Measurements from ENCODE around the gene UBE4B. TPM values are rescaled to one million over a fixed set of nuclear protein-coding genes. Genes with fewer than 3 reads are reported as not detected.

UBE4B gene
- total and polyA plus RNA-seq, 2 experiments from 2014 or later, result 18.7 to 41.1 TPM

DNA sequence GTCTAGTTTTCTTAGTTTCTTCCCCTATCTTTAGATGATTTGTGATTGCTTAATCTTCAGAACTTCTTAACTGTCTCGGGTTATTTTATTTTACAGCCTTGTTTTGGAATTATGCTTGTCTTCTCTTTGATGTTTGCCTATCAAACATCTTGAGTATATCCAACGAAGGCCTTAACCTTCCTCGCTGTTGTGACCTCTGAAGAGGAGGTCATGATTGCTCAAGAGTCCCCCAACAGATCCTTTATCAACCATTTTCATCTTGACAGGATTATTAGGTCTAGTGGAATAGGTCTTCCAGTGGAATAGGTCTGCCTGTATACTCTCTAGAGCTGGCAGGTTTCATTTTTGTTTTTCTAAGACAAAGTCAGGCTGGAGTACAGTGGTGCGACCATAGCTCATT is 45.7 kb downstream of the UBE4B start:
- WGBS (ENCODE audit: low lambda C conversion rate, missing lambda C conversion rate), result 45% methylated on average over 4 of the region's 4 CpGs
- Histone ChIP-seq H3K79me2 (peaks cover 64% of the 10 kb centered on the region), H3K36me3 (replicated peaks; ENCODE audit: insufficient read depth, low read depth) (peaks cover 4% of the 10 kb centered on the region), H3K27me3 (no peaks in the 10 kb centered on the region), H3K4me2 (no peak overlapping the region), H2AFZ (no peak overlapping the region), H3K9me3 (ENCODE audit: low read depth) (no peaks in the 10 kb centered on the region), H3K4me1 (ENCODE audit: insufficient read depth) (peaks cover 9% of the 10 kb centered on the region), H4K20me1 (ENCODE audit: insufficient read depth, poor library complexity, severe bottlenecking) (peaks cover 7% of the 10 kb centered on the region), H3K9me2 (replicated peaks; ENCODE audit: insufficient read depth) (no peaks in the 10 kb centered on the region), H3K4me3 (no peak overlapping the region), H3K27ac (no peak overlapping the region)
- DNase-seq (ENCODE audit: low spot score), result no peak
- TF ChIP-seq EZH2phosphoT487 (IDR thresholded peaks at IDR 0.05; ENCODE audit: low read depth, severe bottlenecking, unreplicated experiment), result no peak
- TF ChIP-seq, protein P1, sequence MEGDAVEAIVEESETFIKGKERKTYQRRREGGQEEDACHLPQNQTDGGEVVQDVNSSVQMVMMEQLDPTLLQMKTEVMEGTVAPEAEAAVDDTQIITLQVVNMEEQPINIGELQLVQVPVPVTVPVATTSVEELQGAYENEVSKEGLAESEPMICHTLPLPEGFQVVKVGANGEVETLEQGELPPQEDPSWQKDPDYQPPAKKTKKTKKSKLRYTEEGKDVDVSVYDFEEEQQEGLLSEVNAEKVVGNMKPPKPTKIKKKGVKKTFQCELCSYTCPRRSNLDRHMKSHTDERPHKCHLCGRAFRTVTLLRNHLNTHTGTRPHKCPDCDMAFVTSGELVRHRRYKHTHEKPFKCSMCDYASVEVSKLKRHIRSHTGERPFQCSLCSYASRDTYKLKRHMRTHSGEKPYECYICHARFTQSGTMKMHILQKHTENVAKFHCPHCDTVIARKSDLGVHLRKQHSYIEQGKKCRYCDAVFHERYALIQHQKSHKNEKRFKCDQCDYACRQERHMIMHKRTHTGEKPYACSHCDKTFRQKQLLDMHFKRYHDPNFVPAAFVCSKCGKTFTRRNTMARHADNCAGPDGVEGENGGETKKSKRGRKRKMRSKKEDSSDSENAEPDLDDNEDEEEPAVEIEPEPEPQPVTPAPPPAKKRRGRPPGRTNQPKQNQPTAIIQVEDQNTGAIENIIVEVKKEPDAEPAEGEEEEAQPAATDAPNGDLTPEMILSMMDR (IDR thresholded peaks at IDR 0.05; ENCODE audit: poor library complexity), result no peak
- TF ChIP-seq EZH2 (IDR thresholded peaks at IDR 0.05; ENCODE audit: borderline replicate concordance), result no peak

DNA sequence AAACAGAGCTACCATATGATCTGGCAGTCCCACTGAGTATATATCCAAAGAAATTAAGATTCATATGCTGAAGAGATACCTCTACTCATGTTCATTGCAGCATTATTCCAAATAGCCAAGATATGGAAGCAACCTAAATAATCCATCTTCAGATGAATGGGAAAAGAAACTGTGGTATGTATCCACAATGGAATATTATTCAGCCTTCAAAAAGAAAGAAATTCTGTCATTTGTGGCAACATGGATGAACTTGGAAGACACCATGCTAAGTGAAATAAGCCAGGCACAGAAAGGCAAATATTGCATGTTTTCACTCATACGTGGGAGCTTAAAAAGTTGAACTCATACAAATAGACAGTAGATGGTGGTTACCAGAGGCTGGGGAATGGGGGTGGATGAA is 47.8 kb downstream of the UBE4B start:
- Histone ChIP-seq H3K9me2 (replicated peaks; ENCODE audit: insufficient read depth) (no peaks in the 10 kb centered on the region), H3K79me2 (peaks cover 71% of the 10 kb centered on the region), H3K4me3 (no peak overlapping the region), H3K9me3 (ENCODE audit: low read depth) (no peaks in the 10 kb centered on the region), H3K27ac (no peak overlapping the region), H3K36me3 (replicated peaks; ENCODE audit: insufficient read depth, low read depth) (peaks cover 4% of the 10 kb centered on the region), H3K4me2 (no peak overlapping the region), H3K4me1 (ENCODE audit: insufficient read depth) (peaks cover 9% of the 10 kb centered on the region), H4K20me1 (ENCODE audit: insufficient read depth, poor library complexity, severe bottlenecking) (peaks cover 7% of the 10 kb centered on the region), H3K27me3 (no peaks in the 10 kb centered on the region), H2AFZ (no peak overlapping the region)
- TF ChIP-seq, protein P1 (IDR thresholded peaks at IDR 0.05; ENCODE audit: poor library complexity), result no peak
- TF ChIP-seq EZH2 (IDR thresholded peaks at IDR 0.05; ENCODE audit: borderline replicate concordance), result no peak
- TF ChIP-seq EZH2phosphoT487 (IDR thresholded peaks at IDR 0.05; ENCODE audit: low read depth, severe bottlenecking, unreplicated experiment), result no peak
- no peak for DNase-seq (ENCODE audit: low spot score)
- WGBS (ENCODE audit: low lambda C conversion rate, missing lambda C conversion rate), result 96% methylated on average over 1 of the region's 1 CpG

DNA sequence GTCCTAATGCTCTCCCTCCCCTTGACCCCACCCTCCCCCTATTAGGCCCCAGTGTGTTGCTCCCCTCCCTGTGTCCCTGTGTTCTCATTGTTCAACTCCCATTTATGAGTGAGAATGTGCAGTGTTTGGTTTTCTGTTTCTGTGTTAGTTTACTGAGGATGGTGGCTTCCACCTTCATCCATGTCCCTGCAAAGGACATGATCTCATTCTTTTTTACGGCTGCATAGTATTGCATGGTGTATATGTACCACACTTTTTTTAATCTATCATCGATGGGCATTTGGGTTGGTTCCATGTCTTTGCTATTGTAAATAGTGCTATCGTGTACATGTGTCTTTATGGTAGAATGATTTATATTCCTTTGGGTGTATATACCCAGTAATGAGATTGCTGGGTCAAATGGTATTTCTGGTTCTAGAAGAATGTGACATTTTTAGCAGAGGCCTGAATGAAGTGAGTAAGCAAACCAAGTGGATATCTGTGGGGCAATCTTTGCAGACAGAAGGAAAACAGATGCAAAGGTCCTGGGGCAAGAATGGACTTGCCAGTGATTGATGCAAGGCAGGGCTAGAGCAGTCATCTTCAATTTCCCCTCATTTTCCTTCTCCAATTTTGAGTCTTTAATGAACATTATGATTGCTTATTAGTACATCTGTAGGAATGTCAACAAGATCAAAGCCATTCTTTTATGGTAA is 50.2 kb downstream of the UBE4B start:
- H3K9me3 ChIP-seq (ENCODE audit: low read depth), result no peaks in the 10 kb centered on the region
- 94% methylated on average over 3 of the region's 3 CpGs for WGBS (ENCODE audit: low lambda C conversion rate, missing lambda C conversion rate)
- no peaks in the 10 kb centered on the region for H3K27me3 ChIP-seq
- no peak overlapping the region for H3K4me2 ChIP-seq
- peaks cover 2% of the 10 kb centered on the region for H4K20me1 ChIP-seq (ENCODE audit: insufficient read depth, poor library complexity, severe bottlenecking)
- DNase-seq (ENCODE audit: low spot score), result no peak
- no peak overlapping the region for H3K4me3 ChIP-seq
- H3K36me3 ChIP-seq (replicated peaks; ENCODE audit: insufficient read depth, low read depth), result peaks cover 4% of the 10 kb centered on the region
- H2AFZ ChIP-seq, result no peak overlapping the region
- no peak overlapping the region for H3K27ac ChIP-seq
- peaks cover 9% of the 10 kb centered on the region for H3K4me1 ChIP-seq (ENCODE audit: insufficient read depth)
- H3K9me2 ChIP-seq (replicated peaks; ENCODE audit: insufficient read depth), result no peaks in the 10 kb centered on the region
- peaks cover 70% of the 10 kb centered on the region for H3K79me2 ChIP-seq
- no peak for TF ChIP-seq EZH2phosphoT487 (IDR thresholded peaks at IDR 0.05; ENCODE audit: low read depth, severe bottlenecking, unreplicated experiment)
- TF ChIP-seq, protein P1 (IDR thresholded peaks at IDR 0.05; ENCODE audit: poor library complexity), result no peak
- no peak for TF ChIP-seq EZH2 (IDR thresholded peaks at IDR 0.05; ENCODE audit: borderline replicate concordance)

Data from hepatocyte (in vitro differentiated cells).